Brain microvascular endothelial cell (primary cell): ENCODE measurements around the gene HOXA11.

Experiments used
- DNase-seq: peaks from one replicate; pipeline ENCODE4 v3.0.0-alpha.2; 2020
- H3K27ac ChIP-seq: fragments of 250-450 bp; sonication (Bioruptor Pico); 2 replicates; pipeline ENCODE4 v1.5.1; 2020; ENCODE audit warnings: mild to moderate bottlenecking, moderate library complexity
- H3K27me3 ChIP-seq: fragments of 250-450 bp; sonication (Bioruptor Pico); replicated peaks from 2 replicates; pipeline ENCODE4 v1.5.1; 2020; ENCODE audit warnings: mild to moderate bottlenecking
- H3K36me3 ChIP-seq: fragments of 250-450 bp; sonication (Bioruptor Pico); replicated peaks from 2 replicates; pipeline ENCODE4 v1.5.1; 2020; ENCODE audit warnings: mild to moderate bottlenecking
- H3K4me3 ChIP-seq: 2 replicates; pipeline ENCODE4 v1.5.1; 2011; ENCODE audit warnings: low read depth, mild to moderate bottlenecking, control low read depth, low read length, moderate library complexity
- in situ Hi-C: cut with HindIII; loops from 2 replicates; pipeline ENCODE4 v1.10.0; 2017; ENCODE audit warnings: low sequenced_read_pairs, low pct_ligation_motif_present
- TF ChIP-seq, protein P1 (sequence below): IDR thresholded peaks from 2 replicates; pipeline ENCODE4 v1.5.1; 2011; ENCODE audit warnings: low read depth, mild to moderate bottlenecking, moderate library complexity, low read length, control low read depth, inconsistent platforms; ENCODE audit errors: missing control alignments

Gene HOXA11

GRCh38 chr7:27188386-27189294, 3.6 kb upstream of the HOXA11 start:
- peaks cover 98% of the 10 kb centered on the region for H3K27me3 ChIP-seq
- in situ Hi-C loops = no loop called here

GRCh38 chr7:27187475-27188385, 2.7 kb upstream of the HOXA11 start:
- TF ChIP-seq, protein P1, sequence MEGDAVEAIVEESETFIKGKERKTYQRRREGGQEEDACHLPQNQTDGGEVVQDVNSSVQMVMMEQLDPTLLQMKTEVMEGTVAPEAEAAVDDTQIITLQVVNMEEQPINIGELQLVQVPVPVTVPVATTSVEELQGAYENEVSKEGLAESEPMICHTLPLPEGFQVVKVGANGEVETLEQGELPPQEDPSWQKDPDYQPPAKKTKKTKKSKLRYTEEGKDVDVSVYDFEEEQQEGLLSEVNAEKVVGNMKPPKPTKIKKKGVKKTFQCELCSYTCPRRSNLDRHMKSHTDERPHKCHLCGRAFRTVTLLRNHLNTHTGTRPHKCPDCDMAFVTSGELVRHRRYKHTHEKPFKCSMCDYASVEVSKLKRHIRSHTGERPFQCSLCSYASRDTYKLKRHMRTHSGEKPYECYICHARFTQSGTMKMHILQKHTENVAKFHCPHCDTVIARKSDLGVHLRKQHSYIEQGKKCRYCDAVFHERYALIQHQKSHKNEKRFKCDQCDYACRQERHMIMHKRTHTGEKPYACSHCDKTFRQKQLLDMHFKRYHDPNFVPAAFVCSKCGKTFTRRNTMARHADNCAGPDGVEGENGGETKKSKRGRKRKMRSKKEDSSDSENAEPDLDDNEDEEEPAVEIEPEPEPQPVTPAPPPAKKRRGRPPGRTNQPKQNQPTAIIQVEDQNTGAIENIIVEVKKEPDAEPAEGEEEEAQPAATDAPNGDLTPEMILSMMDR = no peak
- DNase-seq = no peak
- H3K36me3 ChIP-seq = no peaks in the 10 kb centered on the region
- no peak overlapping the region for H3K4me3 ChIP-seq
- peaks cover 97% of the 10 kb centered on the region for H3K27me3 ChIP-seq
- in situ Hi-C loops = no loop called here
- no peak overlapping the region for H3K27ac ChIP-seq

More at GRCh38 chr7:27188386-27189294, 3.6 kb upstream of the HOXA11 start:
- Histone ChIP-seq H3K4me3 (no peak overlapping the region), H3K36me3 (no peaks in the 10 kb centered on the region), H3K27ac (no peak overlapping the region)
- TF ChIP-seq, protein P1 = no peak
- DNase-seq = no peak

DNA sequence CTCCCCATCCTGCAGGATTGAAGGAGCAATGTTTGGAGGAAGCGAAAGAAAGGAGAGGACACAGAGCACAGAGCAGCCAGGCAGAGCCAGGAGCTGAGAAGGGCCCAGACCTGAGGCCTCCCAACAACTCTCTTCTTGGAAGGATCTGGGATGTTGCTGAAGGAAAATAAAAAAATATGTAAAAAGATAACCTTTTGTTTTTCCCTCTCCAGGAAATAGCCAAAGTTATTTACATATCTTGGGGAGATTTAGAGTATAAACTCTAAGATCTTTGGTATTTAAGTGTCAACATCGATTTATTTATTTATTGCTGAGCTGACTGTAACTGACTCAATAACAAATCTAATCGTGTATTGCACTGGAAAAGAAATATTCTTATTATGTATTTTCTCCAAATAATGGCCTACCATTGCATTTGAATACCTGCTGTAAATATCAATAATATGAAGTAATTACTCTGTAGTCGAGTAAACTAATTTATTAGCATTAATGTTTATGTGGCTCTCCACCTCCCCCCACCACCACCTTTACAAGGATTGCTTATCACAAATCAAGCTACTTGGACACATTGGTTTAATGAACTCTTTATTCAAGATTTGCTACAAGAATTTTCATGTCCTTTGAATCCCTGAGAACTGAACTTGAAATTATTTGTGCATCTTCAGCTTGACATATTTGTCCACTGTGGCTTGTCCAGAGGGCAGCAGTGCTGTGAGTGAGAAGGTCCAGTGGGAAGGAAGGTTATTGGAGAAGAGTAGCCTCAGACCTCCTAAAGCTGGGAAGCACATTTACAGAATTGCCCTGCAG, 1.8 kb upstream of the HOXA11 start:
- DNase-seq = no peak
- no peak overlapping the region for H3K27ac ChIP-seq
- H3K36me3 ChIP-seq = no peaks in the 10 kb centered on the region
- H3K4me3 ChIP-seq = no peak overlapping the region
- TF ChIP-seq, protein P1 = no peak
- H3K27me3 ChIP-seq = peaks cover 97% of the 10 kb centered on the region
- in situ Hi-C loops = no loop called here

- Histone ChIP-seq H3K36me3 (no peaks in the 10 kb centered on the region), H3K27ac (no peak overlapping the region), H3K4me3 (no peak overlapping the region), H3K27me3 (peaks cover 94% of the 10 kb centered on the region)
- in situ Hi-C loops = no loop called here
- TF ChIP-seq, protein P1 = no peak
- DNase-seq = no peak
These were observed 1.0 kb upstream of the HOXA11 start for GRCh38 chr7:27185854-27186667.
